GM23248 (cell line): ENCODE results near the gene PCCA.

Source experiments
- EZH2 ChIP-seq: fragments of 200-600 bp; sonication (generic); IDR thresholded peaks from 2 replicates; pipeline ENCODE4 v1.6.1; 2018; ENCODE audit warnings: antibody characterized with exemption, mild to moderate bottlenecking; ENCODE audit not compliant: insufficient read depth, poor library complexity, severe bottlenecking
- EZH2phosphoT487 ChIP-seq: fragments of 200-600 bp; sonication (generic); IDR thresholded peaks from 2 replicates; pipeline ENCODE4 v1.6.1; 2018; ENCODE audit warnings: antibody characterized with exemption, moderate library complexity, mild to moderate bottlenecking, low read depth; ENCODE audit not compliant: insufficient read depth

GRCh38 chr13:100491164-100491842 lies 402.4 kb downstream of the PCCA start:
- no peak for TF ChIP-seq EZH2phosphoT487
- TF ChIP-seq EZH2 = no peak
